Measurements from ENCODE around the gene PPIL6. TPM values are rescaled to one million over a fixed set of nuclear protein-coding genes. Genes with fewer than 3 reads are reported as not detected.

Gene PPIL6
- total and polyA plus RNA-seq, 2 experiments from 2014 or later: 1.7 TPM

DNA sequence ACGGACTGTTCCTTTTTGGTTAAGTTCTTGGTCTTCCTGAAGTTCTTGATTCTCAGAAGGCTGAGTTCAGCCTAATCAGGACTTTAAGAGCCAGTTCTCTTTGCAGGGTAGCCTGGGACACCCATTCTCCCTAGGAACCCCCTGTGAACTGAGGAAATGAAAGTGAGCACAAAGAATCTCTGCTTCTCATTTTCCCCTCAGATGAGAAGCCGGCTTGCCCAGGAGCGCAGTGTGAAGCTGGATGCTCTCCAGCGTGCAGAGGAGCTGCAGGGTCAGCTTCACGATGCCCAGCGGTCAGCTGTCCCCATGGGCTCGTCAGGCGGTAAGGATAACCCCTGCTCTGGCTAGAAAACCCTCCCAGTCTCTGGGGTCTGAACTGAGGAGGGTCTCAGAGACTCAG is 92.2 kb downstream of the PPIL6 start:
- peaks cover 3% of the 10 kb centered on the region; the same call in 2 of the 3 replicates for H3K36me3 Mint-ChIP-seq (ENCODE audit: low read depth)
- peaks cover 7% of the 10 kb centered on the region for H3K27me3 Mint-ChIP-seq (ENCODE audit: insufficient read depth, low read depth, poor library complexity)
- no peak overlapping the region for H3K4me3 Mint-ChIP-seq
- Histone ChIP-seq H3K36me3 (ENCODE audit: insufficient read depth) (no peaks in the 10 kb centered on the region), H3K4me1 (ENCODE audit: insufficient read depth) (no peaks in the 10 kb centered on the region), H3K79me2 (replicated peaks; ENCODE audit: insufficient read depth) (no peaks in the 10 kb centered on the region), H3K9me2 (ENCODE audit: insufficient read depth) (0 out of 2 replicates have a peak, but pooled peaks cover 2% of the 10 kb centered on the region), H3K27ac (ENCODE audit: low read depth) (no peak overlapping the region), H3K4me3 (no peak overlapping the region), H3K4me2 (no peak overlapping the region), H3K27me3 (ENCODE audit: insufficient read depth) (no peaks in the 10 kb centered on the region), H3F3A (replicated peaks; ENCODE audit: low read depth) (no peaks in the 10 kb centered on the region), H4K20me1 (replicated peaks; ENCODE audit: insufficient read depth) (no peaks in the 10 kb centered on the region), H2AFZ (no peak overlapping the region)
- H3K27ac Mint-ChIP-seq: no peak overlapping the region
- TF ChIP-seq, protein P1, sequence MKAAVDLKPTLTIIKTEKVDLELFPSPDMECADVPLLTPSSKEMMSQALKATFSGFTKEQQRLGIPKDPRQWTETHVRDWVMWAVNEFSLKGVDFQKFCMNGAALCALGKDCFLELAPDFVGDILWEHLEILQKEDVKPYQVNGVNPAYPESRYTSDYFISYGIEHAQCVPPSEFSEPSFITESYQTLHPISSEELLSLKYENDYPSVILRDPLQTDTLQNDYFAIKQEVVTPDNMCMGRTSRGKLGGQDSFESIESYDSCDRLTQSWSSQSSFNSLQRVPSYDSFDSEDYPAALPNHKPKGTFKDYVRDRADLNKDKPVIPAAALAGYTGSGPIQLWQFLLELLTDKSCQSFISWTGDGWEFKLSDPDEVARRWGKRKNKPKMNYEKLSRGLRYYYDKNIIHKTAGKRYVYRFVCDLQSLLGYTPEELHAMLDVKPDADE (IDR thresholded peaks at IDR 0.05): no peak
- TF ChIP-seq CREB1 (CRISPR knock-in tag; IDR thresholded peaks at IDR 0.05; ENCODE audit: low read depth): no peak
- no peaks in the 10 kb centered on the region for H3K9me3 Mint-ChIP-seq
- peaks cover 9% of the 10 kb centered on the region for H3K4me1 Mint-ChIP-seq
- no peak for ATAC-seq
- DNase-seq (ENCODE audit: low spot score): no peak

DNA sequence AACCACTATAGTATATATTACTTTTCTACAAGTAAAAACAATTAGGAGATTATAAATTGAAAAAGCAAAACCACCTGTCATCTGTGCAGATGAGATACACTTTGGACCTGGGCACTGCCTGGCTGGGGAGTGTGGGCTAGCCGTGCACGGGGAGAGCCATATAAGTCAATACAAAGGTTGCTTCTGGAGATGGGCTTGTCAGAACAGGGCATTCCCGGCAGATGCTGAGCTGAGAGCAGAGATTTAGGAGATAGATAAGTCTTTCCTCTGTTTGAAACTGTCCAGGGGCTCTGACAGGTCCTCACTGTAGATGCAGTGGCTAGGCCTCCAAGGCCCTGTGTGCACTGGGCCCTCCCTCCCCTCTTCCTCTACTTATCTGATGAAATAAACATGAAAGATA is 92.6 kb downstream of the PPIL6 start:
- H3K4me1 Mint-ChIP-seq: peaks cover 9% of the 10 kb centered on the region
- H3K27me3 Mint-ChIP-seq (ENCODE audit: insufficient read depth, low read depth, poor library complexity): peaks cover 7% of the 10 kb centered on the region
- Histone ChIP-seq H2AFZ (no peak overlapping the region), H3K4me3 (no peak overlapping the region), H3K36me3 (ENCODE audit: insufficient read depth) (no peaks in the 10 kb centered on the region), H4K20me1 (replicated peaks; ENCODE audit: insufficient read depth) (no peaks in the 10 kb centered on the region), H3K79me2 (replicated peaks; ENCODE audit: insufficient read depth) (no peaks in the 10 kb centered on the region), H3K4me1 (ENCODE audit: insufficient read depth) (no peaks in the 10 kb centered on the region), H3K4me2 (no peak overlapping the region), H3F3A (replicated peaks; ENCODE audit: low read depth) (no peaks in the 10 kb centered on the region), H3K9me2 (ENCODE audit: insufficient read depth) (0 out of 2 replicates have a peak, but pooled peaks cover 2% of the 10 kb centered on the region), H3K27me3 (ENCODE audit: insufficient read depth) (no peaks in the 10 kb centered on the region), H3K27ac (ENCODE audit: low read depth) (no peak overlapping the region)
- no peaks in the 10 kb centered on the region for H3K9me3 Mint-ChIP-seq
- DNase-seq (ENCODE audit: low spot score) (no peak), ATAC-seq (no peak)
- TF ChIP-seq STAT1 (IDR thresholded peaks at IDR 0.05; ENCODE audit: unreplicated experiment) (no peak), JUNB (IDR thresholded peaks at IDR 0.05; ENCODE audit: unreplicated experiment) (no peak), ZNF114 (CRISPR knock-in tag; IDR thresholded peaks at IDR 0.05) (no peak), POLR2AphosphoS5 (IDR thresholded peaks at IDR 0.05; ENCODE audit: low read depth) (no peak), EZH2phosphoT487 (IDR thresholded peaks at IDR 0.05; ENCODE audit: unreplicated experiment) (no peak)
- TF ChIP-seq, protein P2, sequence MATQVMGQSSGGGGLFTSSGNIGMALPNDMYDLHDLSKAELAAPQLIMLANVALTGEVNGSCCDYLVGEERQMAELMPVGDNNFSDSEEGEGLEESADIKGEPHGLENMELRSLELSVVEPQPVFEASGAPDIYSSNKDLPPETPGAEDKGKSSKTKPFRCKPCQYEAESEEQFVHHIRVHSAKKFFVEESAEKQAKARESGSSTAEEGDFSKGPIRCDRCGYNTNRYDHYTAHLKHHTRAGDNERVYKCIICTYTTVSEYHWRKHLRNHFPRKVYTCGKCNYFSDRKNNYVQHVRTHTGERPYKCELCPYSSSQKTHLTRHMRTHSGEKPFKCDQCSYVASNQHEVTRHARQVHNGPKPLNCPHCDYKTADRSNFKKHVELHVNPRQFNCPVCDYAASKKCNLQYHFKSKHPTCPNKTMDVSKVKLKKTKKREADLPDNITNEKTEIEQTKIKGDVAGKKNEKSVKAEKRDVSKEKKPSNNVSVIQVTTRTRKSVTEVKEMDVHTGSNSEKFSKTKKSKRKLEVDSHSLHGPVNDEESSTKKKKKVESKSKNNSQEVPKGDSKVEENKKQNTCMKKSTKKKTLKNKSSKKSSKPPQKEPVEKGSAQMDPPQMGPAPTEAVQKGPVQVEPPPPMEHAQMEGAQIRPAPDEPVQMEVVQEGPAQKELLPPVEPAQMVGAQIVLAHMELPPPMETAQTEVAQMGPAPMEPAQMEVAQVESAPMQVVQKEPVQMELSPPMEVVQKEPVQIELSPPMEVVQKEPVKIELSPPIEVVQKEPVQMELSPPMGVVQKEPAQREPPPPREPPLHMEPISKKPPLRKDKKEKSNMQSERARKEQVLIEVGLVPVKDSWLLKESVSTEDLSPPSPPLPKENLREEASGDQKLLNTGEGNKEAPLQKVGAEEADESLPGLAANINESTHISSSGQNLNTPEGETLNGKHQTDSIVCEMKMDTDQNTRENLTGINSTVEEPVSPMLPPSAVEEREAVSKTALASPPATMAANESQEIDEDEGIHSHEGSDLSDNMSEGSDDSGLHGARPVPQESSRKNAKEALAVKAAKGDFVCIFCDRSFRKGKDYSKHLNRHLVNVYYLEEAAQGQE (IDR thresholded peaks at IDR 0.05; ENCODE audit: unreplicated experiment): no peak
- TF ChIP-seq, protein P1 (IDR thresholded peaks at IDR 0.05): no peak
- H3K36me3 Mint-ChIP-seq (ENCODE audit: low read depth): peaks cover 3% of the 10 kb centered on the region; the same call in 2 of the 3 replicates
- no peak overlapping the region for H3K27ac Mint-ChIP-seq
- no peak overlapping the region for H3K4me3 Mint-ChIP-seq
